HG03469 (cell line): ENCODE measurements around the gene ATP6V1B1.

Experiments
- ATAC-seq: cut with Tn5 transposase; IDR thresholded peaks from one replicate; pipeline ENCODE4 v1.9.1; 2021; ENCODE audit warnings: mild to moderate bottlenecking, moderate library complexity, moderate number of reproducible peaks; ENCODE audit not compliant: unreplicated experiment

Gene ATP6V1B1

GRCh38 chr2:70935468-70936164 is at the start of gene ATP6V1B1:
Gene ATP6V1B1, plus strand, starts transcription at chr2:70935900. Its CDS starts 55 bp downstream, at chr2:70935955.
- ATAC-seq: no peak

- no peak for ATAC-seq
These were observed 49.1 kb upstream of the ATP6V1B1 start for GRCh38 chr2:70886541-70886987.

GRCh38 chr2:70887208-70887549 is 48.5 kb upstream of the ATP6V1B1 start:
- ATAC-seq: no peak

GRCh38 chr2:70887550-70888246 is 48.0 kb upstream of the ATP6V1B1 start:
- no peak for ATAC-seq

GRCh38 chr2:70888366-70888922 is 47.3 kb upstream of the ATP6V1B1 start:
- no peak for ATAC-seq

- no peak for ATAC-seq
These were observed 46.6 kb upstream of the ATP6V1B1 start for GRCh38 chr2:70888923-70889715.

GRCh38 chr2:70889716-70890037 is 46.0 kb upstream of the ATP6V1B1 start:
- no peak for ATAC-seq

- no peak for ATAC-seq
These were observed 45.1 kb upstream of the ATP6V1B1 start for GRCh38 chr2:70890469-70891065.

- ATAC-seq: no peak
These were observed 43.9 kb upstream of the ATP6V1B1 start for GRCh38 chr2:70891572-70892357.

GRCh38 chr2:70892750-70893149 is 43.0 kb upstream of the ATP6V1B1 start:
- ATAC-seq: no peak

GRCh38 chr2:70893186-70893585 is 42.5 kb upstream of the ATP6V1B1 start:
- no peak for ATAC-seq

- no peak for ATAC-seq
These were observed 40.9 kb upstream of the ATP6V1B1 start for GRCh38 chr2:70894765-70895164.

- no peak for ATAC-seq
These were observed 40.5 kb upstream of the ATP6V1B1 start for GRCh38 chr2:70895249-70895648.

- no peak for ATAC-seq
These were observed 39.5 kb upstream of the ATP6V1B1 start for GRCh38 chr2:70895998-70896764.

GRCh38 chr2:70896765-70897202 is 38.9 kb upstream of the ATP6V1B1 start:
- no peak for ATAC-seq

- ATAC-seq: no peak
These were observed 38.3 kb upstream of the ATP6V1B1 start for GRCh38 chr2:70897203-70897976.

GRCh38 chr2:70897977-70898226 is 37.8 kb upstream of the ATP6V1B1 start:
- ATAC-seq: no peak

- ATAC-seq: no peak
These were observed 37.1 kb upstream of the ATP6V1B1 start for GRCh38 chr2:70898363-70899240.
